SK-N-MC (cell line): ENCODE results near the gene SEMA4G.

ENCODE experiments used
- EZH2 ChIP-seq: fragments of 200-600 bp; sonication (generic); IDR thresholded peaks from one replicate; pipeline ENCODE4 v1.6.1; 2017; ENCODE audit warnings: antibody characterized with exemption
- POLR2AphosphoS5 ChIP-seq: IDR thresholded peaks from 2 replicates; pipeline ENCODE4 v1.6.1; 2012; ENCODE audit warnings: mild to moderate bottlenecking, low read depth, low read length, borderline replicate concordance

- TF ChIP-seq POLR2AphosphoS5 (0 out of 2 replicates have a peak, but pooled peaks have one; percentile 23), EZH2 (no peak)
Measured at GRCh38 chr10:100998183-100998990, 29.1 kb downstream of the SEMA4G start.
